ENCODE data around the gene IGSF23. TPM values are rescaled to one million over a fixed set of nuclear protein-coding genes. Genes with fewer than 3 reads are reported as not detected.

Gene IGSF23
- total RNA-seq, 1 donor from 2014 or later: not detected

- peaks cover 1% of the 10 kb centered on the region for H3K27me3 Mint-ChIP-seq (ENCODE audit: unreplicated experiment)
- no peaks in the 10 kb centered on the region for H3K9me3 Mint-ChIP-seq (ENCODE audit: unreplicated experiment)
- no peak for DNase-seq (ENCODE audit: low spot score)
- H3K27ac Mint-ChIP-seq (ENCODE audit: unreplicated experiment): no peak overlapping the region
- TF ChIP-seq CTCF (IDR thresholded peaks at IDR 0.05; ENCODE audit: unreplicated experiment): no peak
- no peaks in the 10 kb centered on the region for H3K4me1 Mint-ChIP-seq (ENCODE audit: unreplicated experiment)
- no peaks in the 10 kb centered on the region for H3K36me3 Mint-ChIP-seq (ENCODE audit: low read depth, unreplicated experiment)
- H3K4me3 Mint-ChIP-seq (ENCODE audit: unreplicated experiment): no peak overlapping the region
These were observed 16.8 kb upstream of the IGSF23 start for GRCh38 chr19:44596428-44597130.

- no peaks in the 10 kb centered on the region for H3K9me3 Mint-ChIP-seq (ENCODE audit: unreplicated experiment)
- no peaks in the 10 kb centered on the region for H3K36me3 Mint-ChIP-seq (ENCODE audit: low read depth, unreplicated experiment)
- H3K27ac Mint-ChIP-seq (ENCODE audit: unreplicated experiment): no peak overlapping the region
- H3K4me1 Mint-ChIP-seq (ENCODE audit: unreplicated experiment): no peaks in the 10 kb centered on the region
- no peak for TF ChIP-seq CTCF (IDR thresholded peaks at IDR 0.05; ENCODE audit: unreplicated experiment)
- DNase-seq (ENCODE audit: low spot score): no peak
- no peak overlapping the region for H3K4me3 Mint-ChIP-seq (ENCODE audit: unreplicated experiment)
- no peaks in the 10 kb centered on the region for H3K27me3 Mint-ChIP-seq (ENCODE audit: unreplicated experiment)
These were observed 16.3 kb upstream of the IGSF23 start for GRCh38 chr19:44597131-44597491.

- Mint-ChIP-seq H3K27ac (ENCODE audit: unreplicated experiment) (no peak overlapping the region), H3K4me3 (ENCODE audit: unreplicated experiment) (no peak overlapping the region), H3K27me3 (ENCODE audit: unreplicated experiment) (peaks cover 4% of the 10 kb centered on the region), H3K9me3 (ENCODE audit: unreplicated experiment) (no peaks in the 10 kb centered on the region), H3K4me1 (ENCODE audit: unreplicated experiment) (no peaks in the 10 kb centered on the region), H3K36me3 (ENCODE audit: low read depth, unreplicated experiment) (no peaks in the 10 kb centered on the region)
- no peak for DNase-seq (ENCODE audit: low spot score)
- no peak for TF ChIP-seq CTCF (IDR thresholded peaks at IDR 0.05; ENCODE audit: unreplicated experiment)
These were observed 15.0 kb upstream of the IGSF23 start for GRCh38 chr19:44598355-44598754.

- DNase-seq (ENCODE audit: low spot score): no peak
- no peak overlapping the region for H3K27ac Mint-ChIP-seq (ENCODE audit: unreplicated experiment)
- no peak for TF ChIP-seq CTCF (IDR thresholded peaks at IDR 0.05; ENCODE audit: unreplicated experiment)
These were observed 14.5 kb upstream of the IGSF23 start for GRCh38 chr19:44598880-44599279.

GRCh38 chr19:44600466-44600865 is 12.9 kb upstream of the IGSF23 start:
- Mint-ChIP-seq H3K4me1 (ENCODE audit: unreplicated experiment) (no peaks in the 10 kb centered on the region), H3K27ac (ENCODE audit: unreplicated experiment) (no peak overlapping the region), H3K27me3 (ENCODE audit: unreplicated experiment) (peaks cover 5% of the 10 kb centered on the region), H3K36me3 (ENCODE audit: low read depth, unreplicated experiment) (no peaks in the 10 kb centered on the region), H3K4me3 (ENCODE audit: unreplicated experiment) (no peak overlapping the region), H3K9me3 (ENCODE audit: unreplicated experiment) (no peaks in the 10 kb centered on the region)
- no peak for DNase-seq (ENCODE audit: low spot score)
- TF ChIP-seq CTCF (IDR thresholded peaks at IDR 0.05; ENCODE audit: unreplicated experiment): no peak

More at GRCh38 chr19:44598880-44599279, 14.5 kb upstream of the IGSF23 start:
- Mint-ChIP-seq H3K4me1 (ENCODE audit: unreplicated experiment) (no peaks in the 10 kb centered on the region), H3K36me3 (ENCODE audit: low read depth, unreplicated experiment) (no peaks in the 10 kb centered on the region), H3K4me3 (ENCODE audit: unreplicated experiment) (no peak overlapping the region), H3K9me3 (ENCODE audit: unreplicated experiment) (no peaks in the 10 kb centered on the region), H3K27me3 (ENCODE audit: unreplicated experiment) (peaks cover 4% of the 10 kb centered on the region)

Data from endothelial cell (in vitro differentiated cells).